HUES6 (cell line): Measurements from ENCODE around the gene ZNF681.

Experiments
- H3K27ac ChIP-seq: 2 replicates; pipeline ENCODE4 v1.7.0; 2013; ENCODE audit warnings: low read depth, mild to moderate bottlenecking, low read length, inconsistent platforms
- H3K27me3 ChIP-seq: 2 replicates; pipeline ENCODE4 v1.6.1; 2013; ENCODE audit warnings: low read length; ENCODE audit not compliant: control insufficient read depth, insufficient read depth
- H3K36me3 ChIP-seq: 2 replicates; pipeline ENCODE4 v1.6.1; 2013; ENCODE audit warnings: low read length; ENCODE audit not compliant: control insufficient read depth, insufficient read depth
- H3K4me1 ChIP-seq: 2 replicates; pipeline ENCODE4 v1.6.1; 2013; ENCODE audit warnings: low read length; ENCODE audit not compliant: control insufficient read depth, insufficient read depth
- H3K4me3 ChIP-seq: 2 replicates; pipeline ENCODE4 v1.5.1; 2013; ENCODE audit warnings: low read depth, low read length
- H3K9ac ChIP-seq: one replicate; pipeline ENCODE4 v1.6.1; 2013; ENCODE audit warnings: mild to moderate bottlenecking, low read length
- H3K9me3 ChIP-seq: 2 replicates; pipeline ENCODE4 v1.6.1; 2013; ENCODE audit warnings: low read depth, low read length; ENCODE audit not compliant: control insufficient read depth, insufficient read depth

ZNF681 gene

GRCh38 chr19:23758187-23759074 lies at the start of gene ZNF681:
ZNF681 (minus strand) TSS chr19:23758891; CDS start chr19:23758749, 142 bp downstream.
- Histone ChIP-seq H3K9me3 (peaks cover 5% of the 10 kb centered on the region), H3K4me3 (peak within 1 kb of the TSS; percentile 96), H3K27ac (peak within 1 kb of the TSS; percentile 87), H3K27me3 (no peaks in the 10 kb centered on the region), H3K4me1 (no peaks in the 10 kb centered on the region), H3K9ac (peak within 1 kb of the TSS; percentile 91), H3K36me3 (peaks cover 12% of the 10 kb centered on the region)

- Histone ChIP-seq H3K9ac (no peak overlapping the region), H3K36me3 (peaks cover 21% of the 10 kb centered on the region), H3K4me1 (no peaks in the 10 kb centered on the region), H3K27ac (no peak overlapping the region), H3K4me3 (no peak overlapping the region), H3K27me3 (no peaks in the 10 kb centered on the region), H3K9me3 (no peaks in the 10 kb centered on the region; the same call in 1 of the 2 replicates)
These were observed 46.0 kb upstream of the ZNF681 start for GRCh38 chr19:23804676-23805075.

GRCh38 chr19:23802290-23802689 lies 43.6 kb upstream of the ZNF681 start:
- Histone ChIP-seq H3K9me3 (no peaks in the 10 kb centered on the region; the same call in 1 of the 2 replicates), H3K9ac (no peak overlapping the region), H3K36me3 (peaks cover 10% of the 10 kb centered on the region), H3K4me3 (no peak overlapping the region), H3K4me1 (no peaks in the 10 kb centered on the region), H3K27ac (no peak overlapping the region), H3K27me3 (no peaks in the 10 kb centered on the region)

GRCh38 chr19:23801803-23802202 lies 43.1 kb upstream of the ZNF681 start:
- H3K4me1 ChIP-seq = no peaks in the 10 kb centered on the region
- H3K9me3 ChIP-seq = no peaks in the 10 kb centered on the region; the same call in 1 of the 2 replicates
- no peaks in the 10 kb centered on the region for H3K27me3 ChIP-seq
- H3K4me3 ChIP-seq = no peak overlapping the region
- no peak overlapping the region for H3K9ac ChIP-seq
- H3K27ac ChIP-seq = no peak overlapping the region
- peaks cover 8% of the 10 kb centered on the region; the same call in 1 of the 2 replicates for H3K36me3 ChIP-seq

- Histone ChIP-seq H3K4me1 (no peaks in the 10 kb centered on the region), H3K9ac (no peak overlapping the region), H3K27me3 (no peaks in the 10 kb centered on the region), H3K4me3 (no peak overlapping the region), H3K27ac (no peak overlapping the region), H3K36me3 (peaks cover 7% of the 10 kb centered on the region; the same call in 1 of the 2 replicates), H3K9me3 (no peaks in the 10 kb centered on the region; the same call in 1 of the 2 replicates)
These were observed 42.2 kb upstream of the ZNF681 start for GRCh38 chr19:23800868-23801267.

- no peak overlapping the region for H3K27ac ChIP-seq
These were observed 41.6 kb upstream of the ZNF681 start for GRCh38 chr19:23800271-23800670.

GRCh38 chr19:23799321-23799720 lies 40.6 kb upstream of the ZNF681 start:
- Histone ChIP-seq H3K27ac (no peak overlapping the region), H3K4me1 (no peaks in the 10 kb centered on the region), H3K9me3 (peaks cover 4% of the 10 kb centered on the region; the same call in 1 of the 2 replicates), H3K27me3 (no peaks in the 10 kb centered on the region), H3K4me3 (no peak overlapping the region), H3K36me3 (peaks cover 3% of the 10 kb centered on the region), H3K9ac (no peak overlapping the region)

More at GRCh38 chr19:23800271-23800670, 41.6 kb upstream of the ZNF681 start:
- Histone ChIP-seq H3K27me3 (no peaks in the 10 kb centered on the region), H3K4me3 (no peak overlapping the region), H3K36me3 (peaks cover 3% of the 10 kb centered on the region), H3K9me3 (peaks cover 3% of the 10 kb centered on the region; the same call in 1 of the 2 replicates), H3K9ac (no peak overlapping the region), H3K4me1 (no peaks in the 10 kb centered on the region)

GRCh38 chr19:23795462-23795861 lies 36.8 kb upstream of the ZNF681 start:
- H3K27me3 ChIP-seq = no peaks in the 10 kb centered on the region
- no peak overlapping the region for H3K9ac ChIP-seq

GRCh38 chr19:23792784-23793183 lies 34.1 kb upstream of the ZNF681 start:
- Histone ChIP-seq H3K9me3 (peaks cover 6% of the 10 kb centered on the region; the same call in 1 of the 2 replicates), H3K4me1 (no peaks in the 10 kb centered on the region), H3K4me3 (no peak overlapping the region), H3K27ac (no peak overlapping the region), H3K27me3 (no peaks in the 10 kb centered on the region), H3K9ac (no peak overlapping the region), H3K36me3 (peaks cover 31% of the 10 kb centered on the region)

More at GRCh38 chr19:23795462-23795861, 36.8 kb upstream of the ZNF681 start:
- Histone ChIP-seq H3K4me1 (no peaks in the 10 kb centered on the region), H3K27ac (no peak overlapping the region), H3K36me3 (peaks cover 7% of the 10 kb centered on the region), H3K4me3 (no peak overlapping the region), H3K9me3 (peaks cover 6% of the 10 kb centered on the region; the same call in 1 of the 2 replicates)

GRCh38 chr19:23790641-23791488 lies 32.2 kb upstream of the ZNF681 start:
- H3K27ac ChIP-seq = no peak overlapping the region

More at GRCh38 chr19:23790641-23791488, 32.2 kb upstream of the ZNF681 start:
- no peaks in the 10 kb centered on the region for H3K4me1 ChIP-seq
- peaks cover 51% of the 10 kb centered on the region for H3K36me3 ChIP-seq
- H3K9me3 ChIP-seq = peaks cover 6% of the 10 kb centered on the region; the same call in 1 of the 2 replicates
- H3K9ac ChIP-seq = no peak overlapping the region
- H3K27me3 ChIP-seq = no peaks in the 10 kb centered on the region
- no peak overlapping the region for H3K4me3 ChIP-seq
